Esophagus muscularis mucosa (tissue), 4 donors: ENCODE results near the gene CLEC11A. TPM values are rescaled to one million over a fixed set of nuclear protein-coding genes. Genes with fewer than 3 reads are reported as not detected.

ENCODE experiments used
- DNase-seq: peaks from one replicate; pipeline ENCODE4 v3.0.0-alpha.2; 2017; ENCODE audit errors: extremely low spot score
- H3K27ac ChIP-seq, 4 donors: fragments of 200-600 bp; sonication (generic); replicated peaks in 1 of 4; 1 replicate in 3 of 4; 2 replicates in 1 of 4; pipeline ENCODE4 v1.5.1; 2016 to 2019; ENCODE audit warnings: mild to moderate bottlenecking in 1 of 4
- H3K27me3 ChIP-seq, 4 donors: fragments of 200-600 bp; sonication (generic); one replicate each; pipeline versions ENCODE4 v1.5.1 to v1.6.0; 2016 to 2019
- H3K36me3 ChIP-seq, 4 donors: fragments of 200-600 bp; sonication (generic); one replicate each; pipeline ENCODE4 v1.5.1; 2016 to 2019
- H3K4me1 ChIP-seq, 4 donors: fragments of 200-600 bp; sonication (generic); one replicate each; pipeline ENCODE4 v1.5.1; 2016 to 2019
- H3K4me3 ChIP-seq, 4 donors: fragments of 200-600 bp; sonication (generic); 1 replicate in 2 of 4; 2 replicates in 2 of 4; pipeline ENCODE4 v1.5.1; 2016 to 2019; ENCODE audit warnings: mild to moderate bottlenecking in 4 of 4, moderate library complexity in 1 of 4
- H3K9me3 ChIP-seq, 4 donors: fragments of 200-600 bp; sonication (generic); 1 replicate in 3 of 4; 2 replicates in 1 of 4; pipeline ENCODE4 v1.5.1; 2016 to 2019
- CTCF ChIP-seq, 3 experiments: fragments of 200-600 bp in 2 of 3; fragments of 450-650 bp in 1 of 3; sonication (generic) in 2 of 3; IDR thresholded peaks; one replicate each; pipeline ENCODE4 v1.5.1; 2017 to 2019; ENCODE audit warnings: antibody characterized with exemption in 3 of 3, mild to moderate bottlenecking in 2 of 3, moderate library complexity in 1 of 3
- EP300 ChIP-seq: sonication (generic); formaldehyde crosslinking; IDR thresholded peaks from one replicate; pipeline ENCODE4 v1.6.1; 2017; ENCODE audit warnings: antibody characterized with exemption
- POLR2A ChIP-seq: fragments of 450-650 bp; IDR thresholded peaks from one replicate; pipeline ENCODE4 v1.6.1; 2017; ENCODE audit warnings: antibody characterized with exemption, moderate library complexity, mild to moderate bottlenecking, low read depth
- POLR2AphosphoS5 ChIP-seq, 2 donors: sonication (generic); formaldehyde crosslinking; IDR thresholded peaks; one replicate each; pipeline ENCODE4 v1.6.1; 2017; ENCODE audit warnings: antibody characterized with exemption in 2 of 2
- WGBS: methylation state at CpG from one replicate; pipeline ENCODE4 v1.1.5; 2018; 5-methylcytosine and 5-hydroxymethylcytosine counted together
- intact Hi-C: fragments of 100-400 bp; cut with DNase I; formaldehyde crosslinking; loops from one replicate; pipeline ENCODE4 v1.15.1; 2023
- total RNA-seq, 4 donors: library from RNA; depleted of rRNA; stranded (reverse); fragments of >200 nt; gene quantifications; one replicate each; pipeline versions ENCODE4 v1.1.0 to v1.2.1, GENCODE V29; 2016

CLEC11A gene
- total RNA-seq, 4 donors from 2014 or later = 8.3 to 15.4 (median 11.1) TPM

- Histone ChIP-seq H3K36me3 (no peaks in the 10 kb centered on the region), H3K4me3 (no peak overlapping the region), H3K27me3 (peaks cover 0 to 51% (median 8%) of the 10 kb centered on the region in 4 donors), H3K9me3 (no peaks in the 10 kb centered on the region), H3K4me1 (peaks cover 10 to 24% (median 15%) of the 10 kb centered on the region in 4 donors), H3K27ac (no peak overlapping the region)
- 73% methylated on average over 5 of the region's 5 CpGs for WGBS
- intact Hi-C loops = loop anchor here (5.0 kb wide), 1 partner anchor 77 kb away; no protein-coding TSS in a partner anchor
- no peak for TF ChIP-seq CTCF (IDR thresholded peaks at IDR 0.05)
- no peak for TF ChIP-seq EP300
- TF ChIP-seq POLR2A = no peak
- TF ChIP-seq POLR2AphosphoS5 (IDR thresholded peaks at IDR 0.05) = no peak
- DNase-seq = no peak
These were observed 6.7 kb downstream of the CLEC11A start for GRCh38 chr19:50729894-50730293.

- Histone ChIP-seq H3K4me3 (no peak overlapping the region), H3K4me1 (no peaks in the 10 kb centered on the region), H3K27ac (no peak overlapping the region), H3K27me3 (peaks cover 0 to 78% (median 7%) of the 10 kb centered on the region in 4 donors), H3K9me3 (no peaks in the 10 kb centered on the region), H3K36me3 (no peaks in the 10 kb centered on the region)
- intact Hi-C loops = no loop called here
- DNase-seq = no peak
- TF ChIP-seq POLR2A (no peak), POLR2AphosphoS5 (IDR thresholded peaks at IDR 0.05) (no peak), EP300 (no peak)
- 63% methylated on average over 7 of the region's 7 CpGs for WGBS
These were observed 12.7 kb downstream of the CLEC11A start for GRCh38 chr19:50735869-50736268.

- Histone ChIP-seq H3K4me3 (no peak overlapping the region), H3K9me3 (no peaks in the 10 kb centered on the region), H3K4me1 (no peaks in the 10 kb centered on the region), H3K36me3 (no peaks in the 10 kb centered on the region), H3K27ac (no peak overlapping the region), H3K27me3 (peaks cover 0 to 79% (median 9%) of the 10 kb centered on the region in 4 donors)
- 78% methylated on average over 5 of the region's 5 CpGs for WGBS
- intact Hi-C loops = no loop called here
- no peak for DNase-seq
- TF ChIP-seq CTCF (IDR thresholded peaks at IDR 0.05) (no peak), POLR2A (no peak), POLR2AphosphoS5 (IDR thresholded peaks at IDR 0.05) (no peak), EP300 (no peak)
These were observed 13.2 kb downstream of the CLEC11A start for GRCh38 chr19:50736338-50736737.

GRCh38 chr19:50739132-50739913, 16.2 kb downstream of the CLEC11A start:
- TF ChIP-seq EP300 (no peak), POLR2A (no peak), POLR2AphosphoS5 (IDR thresholded peaks at IDR 0.05) (no peak), CTCF (IDR thresholded peaks at IDR 0.05) (no peak)
- no peaks in the 10 kb centered on the region for H3K4me1 ChIP-seq
- no peaks in the 10 kb centered on the region for H3K9me3 ChIP-seq
- no peak overlapping the region for H3K27ac ChIP-seq
- no peak for DNase-seq
- WGBS = 85% methylated on average over 23 of the region's 23 CpGs
- no peaks in the 10 kb centered on the region for H3K36me3 ChIP-seq
- H3K4me3 ChIP-seq = no peak overlapping the region
- intact Hi-C loops = no loop called here
- peaks cover 0 to 93% (median 9%) of the 10 kb centered on the region in 4 donors for H3K27me3 ChIP-seq

- no peak for DNase-seq
- TF ChIP-seq POLR2A (no peak), EP300 (no peak), POLR2AphosphoS5 (IDR thresholded peaks at IDR 0.05) (no peak), CTCF (IDR thresholded peaks at IDR 0.05) (no peak)
- intact Hi-C loops = no loop called here
- WGBS = 58% methylated on average over 11 of the region's 11 CpGs
- Histone ChIP-seq H3K27me3 (peaks cover 0 to 92% (median 9%) of the 10 kb centered on the region in 4 donors), H3K27ac (no peak overlapping the region), H3K4me1 (no peaks in the 10 kb centered on the region), H3K36me3 (no peaks in the 10 kb centered on the region), H3K4me3 (no peak overlapping the region), H3K9me3 (no peaks in the 10 kb centered on the region)
These were observed 16.8 kb downstream of the CLEC11A start for GRCh38 chr19:50739914-50740426.
